Activated gamma-delta T cell treated with anti-CD3 and anti-CD28 coated beads, Interleukin-2, amount 50 U/mL, for 16 hours (primary cell): Measurements from ENCODE around the gene MED1.
A peak's percentile ranks its signal among the peaks of the same experiment; 100 is the strongest.
"Not testable (repeated sequence)": the region's sequence is repeated elsewhere in the genome, so short reads cannot be mapped to it uniquely, and the experiment has no call there.

Experiments
- DNase-seq: peaks from one replicate; pipeline ENCODE4 v3.0.0-alpha.2; 2020; ENCODE audit warnings: low read depth

Gene MED1

GRCh38 chr17:39439868-39440267, 11.2 kb downstream of the MED1 start:
- DNase-seq: not testable (repeated sequence)

- no peak for DNase-seq
These were observed 21.5 kb downstream of the MED1 start for GRCh38 chr17:39429600-39429999.

DNA sequence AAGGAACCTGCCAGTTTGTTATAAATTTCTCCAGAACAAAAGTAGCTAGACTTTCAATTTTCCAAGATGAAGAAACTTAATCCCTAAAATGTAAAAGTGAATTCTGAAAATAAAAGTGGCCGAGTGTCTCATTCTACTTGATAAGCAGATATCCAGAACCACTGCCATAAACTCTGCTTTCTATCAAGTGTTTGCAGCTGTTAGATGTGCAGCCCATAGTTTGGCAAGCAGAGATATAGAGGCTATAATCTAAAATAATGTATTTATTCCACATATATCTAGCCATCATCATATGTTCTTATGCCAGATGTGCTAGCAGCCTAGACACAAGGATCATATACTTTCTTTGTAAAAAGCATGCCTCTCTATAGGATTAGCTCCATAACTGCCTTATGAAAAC, 34.9 kb downstream of the MED1 start:
- DNase-seq: no peak

- DNase-seq: no peak
These were observed 40.8 kb downstream of the MED1 start for GRCh38 chr17:39410279-39410678.

DNA sequence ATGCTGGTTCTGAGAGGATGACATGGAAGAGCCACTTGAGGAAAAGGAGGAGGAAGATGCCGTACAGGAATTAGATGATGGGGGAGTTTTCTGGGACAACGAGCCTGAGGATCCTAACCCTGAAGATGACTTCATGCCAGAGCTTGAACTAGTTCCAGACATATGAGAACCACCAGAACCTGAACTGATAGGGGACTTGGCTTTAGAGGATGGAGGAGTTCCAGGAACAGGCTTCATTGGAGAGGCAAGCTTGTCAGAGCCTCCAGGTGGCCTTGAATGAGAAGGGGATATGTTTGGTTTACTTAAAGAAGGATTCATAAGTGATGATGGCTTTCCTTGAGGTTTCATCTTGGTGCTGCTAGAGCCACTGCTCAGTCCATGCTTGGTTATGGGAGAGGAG, 42.7 kb downstream of the MED1 start:
- DNase-seq: no peak

GRCh38 chr17:39406951-39407350, 44.1 kb downstream of the MED1 start:
- DNase-seq: no peak

DNA sequence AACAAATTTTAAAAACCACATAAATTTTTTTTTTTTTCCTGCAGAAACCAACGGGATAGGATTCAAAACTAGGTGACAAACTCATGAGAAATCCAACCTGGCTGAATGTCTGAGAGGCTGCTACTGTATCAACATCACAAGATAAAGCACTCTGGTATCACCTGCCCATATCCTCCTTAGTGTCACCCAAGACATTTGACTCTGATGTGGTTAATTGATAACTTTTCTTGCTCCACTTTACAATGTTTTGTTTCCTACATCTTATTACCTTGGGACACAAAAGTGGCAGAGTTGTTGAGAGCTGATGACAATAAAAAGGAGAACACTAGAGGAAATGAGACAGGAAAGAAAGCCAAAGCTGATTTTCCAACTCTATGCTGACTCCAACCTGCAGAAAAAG, 45.6 kb downstream of the MED1 start:
- no peak for DNase-seq

GRCh38 chr17:39404542-39405378, 46.3 kb downstream of the MED1 start:
- DNase-seq: no peak

GRCh38 chr17:39402890-39403605, 48.0 kb downstream of the MED1 start:
- no peak for DNase-seq

DNA sequence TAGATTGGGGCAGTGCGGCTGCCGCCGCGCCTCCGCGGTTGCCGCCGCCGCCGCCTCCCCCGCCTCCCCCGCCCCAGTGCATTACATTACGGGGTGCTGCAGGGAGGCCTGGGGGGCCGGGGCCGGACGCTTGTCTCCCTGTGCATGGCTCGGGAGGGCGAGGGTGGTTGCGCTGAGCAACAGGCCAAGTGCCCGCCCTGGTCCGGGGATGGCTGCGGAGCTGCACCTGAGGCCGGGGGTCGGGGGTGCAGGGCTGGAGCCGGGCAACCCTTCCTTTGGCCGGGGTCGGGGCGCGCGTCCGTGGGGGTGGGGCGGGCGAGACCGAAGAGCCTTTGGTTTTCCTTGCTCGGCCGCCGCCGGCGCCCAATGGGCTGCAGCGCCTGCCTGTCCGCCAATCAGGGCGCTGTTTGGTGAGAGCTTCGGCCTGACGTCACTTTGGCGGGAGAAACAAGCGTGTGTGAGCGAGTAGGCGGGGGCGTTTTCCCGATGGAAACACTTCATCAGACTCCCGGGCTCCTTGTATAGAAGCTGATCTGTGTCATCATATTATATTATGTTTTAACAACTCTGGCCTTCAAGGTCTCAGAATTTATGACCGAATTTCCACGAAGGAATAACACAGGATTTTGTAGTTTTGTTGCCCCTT, 48.7 kb downstream of the MED1 start:
- DNase-seq: peak; percentile 77

GRCh38 chr17:39401412-39402243, 49.4 kb downstream of the MED1 start, which contains the start of gene FBXL20:
FBXL20 (minus strand) TSS chr17:39401626; CDS start chr17:39401402, 224 bp downstream.
- peak; percentile 90 for DNase-seq

DNA sequence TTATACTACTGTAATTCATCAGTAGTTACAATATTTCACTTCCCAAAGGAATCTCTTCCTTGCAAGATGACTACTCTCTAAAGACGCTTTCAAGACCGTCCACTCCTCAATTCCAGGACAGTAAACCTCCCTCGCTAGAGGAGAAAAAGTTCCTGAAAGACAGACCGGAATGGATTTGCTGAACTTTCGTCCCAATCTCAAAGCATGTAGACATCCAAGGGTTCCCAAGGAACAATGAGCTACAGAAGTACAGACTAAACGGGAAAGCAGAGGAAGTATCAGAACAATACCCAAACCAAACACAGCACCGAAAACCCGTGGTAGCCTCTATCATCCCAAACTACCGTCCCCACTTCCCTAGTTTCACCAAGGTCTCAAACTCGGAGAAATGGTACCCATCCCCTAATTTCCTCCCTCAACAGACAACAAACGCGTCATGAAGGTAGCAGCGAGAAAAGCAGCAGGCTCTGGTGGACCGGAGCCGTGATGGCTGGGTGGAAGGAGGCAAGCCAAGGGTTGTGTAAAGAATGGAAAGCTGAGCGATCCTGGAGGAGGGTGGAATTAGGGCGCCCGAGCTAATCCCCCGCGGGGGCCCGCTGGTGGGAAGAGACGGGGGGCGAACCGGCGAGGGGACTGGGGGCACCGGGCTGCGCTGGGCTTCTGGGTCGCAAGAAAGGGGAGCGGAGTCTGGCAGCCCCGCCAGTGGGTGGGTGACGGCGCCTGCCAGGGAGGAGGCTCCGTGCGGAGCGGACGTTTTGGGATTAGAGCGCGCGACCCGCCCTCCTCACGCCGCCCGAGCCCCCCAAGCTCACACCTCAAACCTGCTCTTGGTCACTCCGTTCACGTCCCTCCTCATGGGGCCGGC, 50.3 kb downstream of the MED1 start:
- DNase-seq: peak; percentile 1

GRCh38 chr17:39399791-39400190, 51.3 kb downstream of the MED1 start:
- no peak for DNase-seq

- DNase-seq: no peak
These were observed 57.3 kb downstream of the MED1 start for GRCh38 chr17:39393736-39394135.

GRCh38 chr17:39391448-39391847, 59.6 kb downstream of the MED1 start:
- DNase-seq: no peak

- no peak for DNase-seq
These were observed 66.0 kb downstream of the MED1 start for GRCh38 chr17:39385040-39385439.

GRCh38 chr17:39380144-39380543, 70.9 kb downstream of the MED1 start:
- DNase-seq: no peak

DNA sequence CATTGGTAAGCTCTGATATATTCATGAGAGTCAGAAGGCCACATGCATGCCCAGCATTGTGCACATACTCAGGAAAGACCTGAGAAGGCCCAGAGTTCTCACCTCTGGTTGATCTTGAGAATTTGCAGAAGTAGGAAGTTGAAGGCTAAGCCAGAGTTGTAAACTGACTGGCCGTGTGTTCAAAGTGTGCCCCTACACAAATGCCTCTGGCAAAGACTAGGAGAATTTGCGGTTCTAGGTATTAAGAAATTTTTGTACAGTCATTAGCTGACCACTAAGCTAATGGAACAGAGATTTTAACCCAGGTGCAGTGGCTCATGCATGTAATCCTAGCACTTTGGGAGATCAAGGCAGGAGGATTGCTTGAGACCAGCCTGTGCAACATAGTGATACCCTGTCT, 74.6 kb downstream of the MED1 start:
- DNase-seq: no peak

DNA sequence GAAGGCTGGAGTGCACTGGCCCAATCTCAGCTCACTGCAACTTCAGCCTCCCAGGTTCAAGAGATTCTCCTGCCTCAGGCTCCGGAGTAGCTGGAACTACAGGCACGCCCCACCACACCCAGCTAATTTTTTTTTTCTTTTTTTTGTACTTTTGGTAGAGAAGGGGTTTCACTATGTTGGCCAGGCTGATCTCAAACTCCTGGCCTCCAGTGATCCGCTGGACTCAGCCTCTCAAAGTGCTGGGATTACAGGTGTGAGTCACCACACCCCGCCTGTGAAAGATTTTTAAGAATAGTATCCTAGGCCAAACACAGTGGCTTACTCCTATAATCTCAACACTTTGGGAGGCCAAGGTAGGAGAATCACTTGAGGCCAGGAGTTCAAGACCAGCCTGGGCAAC, 83.3 kb downstream of the MED1 start:
- not testable (repeated sequence) for DNase-seq

DNA sequence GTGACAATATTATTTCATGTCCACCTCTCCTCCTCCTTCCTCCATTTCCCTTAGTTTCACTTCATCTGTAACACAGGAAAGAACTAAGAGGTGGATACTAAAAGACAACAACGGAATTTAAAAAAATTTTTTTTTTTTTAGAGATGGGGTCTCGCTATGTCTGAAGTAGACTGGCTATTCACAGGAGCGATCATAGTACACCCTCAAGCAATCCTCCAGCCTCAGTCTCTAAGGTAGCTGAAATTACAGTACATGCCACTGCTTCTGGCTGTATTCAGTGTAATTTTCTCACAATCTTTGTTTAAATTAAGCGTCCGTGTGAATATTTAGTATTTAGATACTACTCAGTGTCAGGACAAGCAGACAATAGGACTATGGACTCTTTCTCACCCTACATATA, 85.2 kb downstream of the MED1 start:
- no peak for DNase-seq

- no peak for DNase-seq
These were observed 85.8 kb downstream of the MED1 start for GRCh38 chr17:39365242-39365641.
